DND-41 (cell line): ENCODE results near the gene CEP104.

Source experiments
- ATAC-seq: fragments of 200-7000 bp; cut with Tn5 transposase; 3 replicates; pipeline ENCODE4 v1.9.1; 2021; ENCODE audit warnings: low read depth; ENCODE audit not compliant: insufficient read depth
- DNase-seq: peaks from one replicate; pipeline ENCODE4 v3.0.0-alpha.2; 2020
- H2AFZ ChIP-seq: 2 replicates; pipeline ENCODE4 v1.6.0; 2012; ENCODE audit warnings: low read depth, low read length
- H3K27ac ChIP-seq: 2 replicates; pipeline ENCODE4 v1.5.1; 2012; ENCODE audit warnings: low read length, inconsistent platforms
- H3K27me3 ChIP-seq: fragments of 200-600 bp; sonication (generic); 2 replicates; pipeline ENCODE4 v1.6.0; 2012; ENCODE audit warnings: low read length, mild to moderate bottlenecking, inconsistent platforms; ENCODE audit not compliant: insufficient read depth, poor library complexity
- H3K36me3 ChIP-seq: 2 replicates; pipeline ENCODE4 v1.5.1; 2012; ENCODE audit warnings: low read length, inconsistent platforms; ENCODE audit not compliant: insufficient read depth
- H3K4me1 ChIP-seq: 2 replicates; pipeline ENCODE4 v1.5.1; 2012; ENCODE audit warnings: mild to moderate bottlenecking, low read length; ENCODE audit not compliant: insufficient read depth
- H3K4me2 ChIP-seq: 2 replicates; pipeline ENCODE4 v1.6.0; 2012; ENCODE audit warnings: mild to moderate bottlenecking, moderate library complexity, low read length, inconsistent platforms; ENCODE audit not compliant: insufficient read depth
- H3K4me3 ChIP-seq, 2 experiments: fragments of 200-600 bp in 1 of 2; shearing (Covaris generic) in 1 of 2; 2 replicates each; pipeline ENCODE4 v1.5.1; 2012 to 2016; ENCODE audit warnings: inconsistent platforms in 2 of 2, low read length in 2 of 2, mild to moderate bottlenecking in 2 of 2, low read depth in 1 of 2, moderate library complexity in 1 of 2
- H3K79me2 ChIP-seq: 2 replicates; pipeline ENCODE4 v1.6.0; 2012; ENCODE audit warnings: low read length, inconsistent platforms; ENCODE audit not compliant: insufficient read depth
- H3K9ac ChIP-seq: 2 replicates; pipeline ENCODE4 v1.6.0; 2012; ENCODE audit warnings: low read depth, mild to moderate bottlenecking, inconsistent platforms, low read length, moderate library complexity
- H3K9me3 ChIP-seq: 2 replicates; pipeline ENCODE4 v1.5.1; 2012; ENCODE audit warnings: low read length, moderate library complexity, mild to moderate bottlenecking, inconsistent platforms; ENCODE audit not compliant: insufficient read depth, severe bottlenecking
- H4K20me1 ChIP-seq: 2 replicates; pipeline ENCODE4 v1.6.0; 2012; ENCODE audit warnings: low read length; ENCODE audit not compliant: insufficient read depth
- EZH2 ChIP-seq: IDR thresholded peaks from 3 replicates; pipeline ENCODE4 v1.6.1; 2012; ENCODE audit warnings: borderline replicate concordance, low read depth, mild to moderate bottlenecking, moderate library complexity, low read length, inconsistent platforms; ENCODE audit not compliant: severe bottlenecking
- TF ChIP-seq, protein P1 (sequence below): IDR thresholded peaks from 2 replicates; pipeline ENCODE4 v1.5.1; 2012; ENCODE audit warnings: borderline replicate concordance, low read length, moderate library complexity, mild to moderate bottlenecking; ENCODE audit not compliant: poor library complexity, severe bottlenecking; ENCODE audit errors: extremely low read depth

CEP104 gene

DNA sequence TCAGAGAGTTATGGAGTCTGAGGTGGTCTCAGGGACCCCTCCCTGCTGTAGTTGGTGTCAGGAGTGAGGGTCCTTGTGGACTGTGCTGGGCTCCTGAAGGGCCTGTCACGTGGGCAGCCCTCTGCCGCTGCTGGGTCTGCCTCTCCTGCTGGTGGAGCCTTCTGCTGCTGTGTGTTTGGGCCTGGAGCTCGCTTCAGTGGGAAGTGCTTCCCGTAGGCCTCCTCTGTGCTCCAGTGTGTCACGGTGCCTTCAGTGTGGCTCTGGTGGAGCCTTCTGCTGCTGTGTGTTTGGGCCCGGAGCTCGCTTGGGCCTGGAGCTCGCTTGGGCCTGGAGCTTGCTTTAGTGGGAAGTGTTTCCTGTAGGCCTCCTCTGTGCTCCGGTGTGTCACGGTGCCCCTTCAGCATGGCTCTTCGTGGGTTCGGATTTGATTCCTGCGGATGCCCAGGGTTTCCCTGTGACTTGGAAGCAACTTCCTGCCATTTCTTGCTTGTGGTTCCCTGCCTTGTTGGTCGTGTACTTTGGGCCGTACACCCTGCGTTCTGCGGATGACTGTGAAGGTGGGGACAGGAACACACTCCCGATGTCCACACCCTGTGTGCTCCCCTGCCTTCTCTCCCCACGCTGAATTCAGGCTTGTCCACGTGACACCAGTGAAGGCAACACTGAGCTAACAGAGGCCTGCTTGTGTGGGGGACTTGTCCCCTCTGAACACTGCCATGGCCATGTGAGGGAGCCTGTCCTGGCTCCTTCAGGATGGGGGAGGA is 23.6 kb upstream of the CEP104 start:
- H3K4me2 ChIP-seq: no peak overlapping the region
- H3K4me3 ChIP-seq: no peak overlapping the region
- ATAC-seq (no peak), DNase-seq (no peak)
- H3K79me2 ChIP-seq: no peaks in the 10 kb centered on the region
- H3K9me3 ChIP-seq: peaks cover 10% of the 10 kb centered on the region
- no peaks in the 10 kb centered on the region for H4K20me1 ChIP-seq
- peaks cover 34% of the 10 kb centered on the region for H3K36me3 ChIP-seq
- no peak overlapping the region for H3K9ac ChIP-seq
- no peak overlapping the region for H3K27ac ChIP-seq
- H2AFZ ChIP-seq: no peak overlapping the region
- H3K27me3 ChIP-seq: no peaks in the 10 kb centered on the region
- TF ChIP-seq, protein P1, sequence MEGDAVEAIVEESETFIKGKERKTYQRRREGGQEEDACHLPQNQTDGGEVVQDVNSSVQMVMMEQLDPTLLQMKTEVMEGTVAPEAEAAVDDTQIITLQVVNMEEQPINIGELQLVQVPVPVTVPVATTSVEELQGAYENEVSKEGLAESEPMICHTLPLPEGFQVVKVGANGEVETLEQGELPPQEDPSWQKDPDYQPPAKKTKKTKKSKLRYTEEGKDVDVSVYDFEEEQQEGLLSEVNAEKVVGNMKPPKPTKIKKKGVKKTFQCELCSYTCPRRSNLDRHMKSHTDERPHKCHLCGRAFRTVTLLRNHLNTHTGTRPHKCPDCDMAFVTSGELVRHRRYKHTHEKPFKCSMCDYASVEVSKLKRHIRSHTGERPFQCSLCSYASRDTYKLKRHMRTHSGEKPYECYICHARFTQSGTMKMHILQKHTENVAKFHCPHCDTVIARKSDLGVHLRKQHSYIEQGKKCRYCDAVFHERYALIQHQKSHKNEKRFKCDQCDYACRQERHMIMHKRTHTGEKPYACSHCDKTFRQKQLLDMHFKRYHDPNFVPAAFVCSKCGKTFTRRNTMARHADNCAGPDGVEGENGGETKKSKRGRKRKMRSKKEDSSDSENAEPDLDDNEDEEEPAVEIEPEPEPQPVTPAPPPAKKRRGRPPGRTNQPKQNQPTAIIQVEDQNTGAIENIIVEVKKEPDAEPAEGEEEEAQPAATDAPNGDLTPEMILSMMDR: no peak
- no peak for TF ChIP-seq EZH2
- no peaks in the 10 kb centered on the region for H3K4me1 ChIP-seq

DNA sequence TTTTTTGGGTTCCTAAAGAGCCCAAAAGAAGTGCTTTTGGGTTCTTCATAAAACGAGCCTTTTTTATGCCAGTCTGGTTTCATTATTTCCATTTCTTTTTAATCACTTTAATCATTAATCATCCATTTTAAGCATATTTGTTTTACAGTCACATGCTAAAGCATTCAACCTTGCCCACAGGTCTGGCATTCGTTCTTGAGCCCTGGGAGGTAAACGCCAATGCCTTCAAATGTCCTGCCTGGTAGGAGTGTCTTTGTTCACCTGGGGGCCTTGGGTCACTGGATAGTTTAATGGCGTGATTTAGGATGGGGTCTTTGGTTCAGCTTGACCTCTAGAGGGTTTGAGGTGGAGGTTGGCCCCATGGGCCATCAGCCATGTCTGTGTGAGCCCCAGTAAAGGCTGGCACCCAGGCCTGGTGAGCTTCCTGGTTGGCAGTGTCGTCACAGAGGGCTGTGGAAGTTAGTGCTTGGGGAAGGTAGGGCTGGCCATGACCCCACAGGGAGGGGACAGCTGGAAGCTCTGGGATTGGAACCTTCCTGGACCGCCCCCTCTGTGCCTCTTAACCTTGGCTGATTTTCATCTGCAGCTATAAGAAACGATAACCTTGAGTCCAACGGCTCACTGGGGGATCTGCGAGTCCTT is 22.9 kb upstream of the CEP104 start:
- no peaks in the 10 kb centered on the region for H3K4me1 ChIP-seq
- no peak for ATAC-seq

DNA sequence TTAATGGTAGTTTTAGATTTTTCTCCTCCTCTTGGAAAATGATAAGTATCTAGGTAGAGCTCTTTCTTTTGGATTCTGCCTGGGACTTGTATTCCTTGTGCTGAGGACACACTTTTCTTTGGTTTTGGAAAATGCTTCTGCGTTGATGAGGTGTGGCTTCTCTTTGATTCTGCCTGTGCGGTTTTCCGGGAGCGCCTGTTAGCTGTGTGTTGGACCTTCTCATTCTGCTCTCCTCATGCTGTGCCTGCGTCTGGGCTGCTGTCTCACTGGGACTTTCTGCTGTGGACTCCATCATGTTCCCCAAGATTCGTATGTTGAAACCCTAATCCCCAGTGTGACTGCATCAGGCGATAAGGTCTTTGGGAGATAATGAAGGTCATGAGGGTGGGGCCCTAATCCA is 22.1 kb upstream of the CEP104 start:
- H3K27me3 ChIP-seq: no peaks in the 10 kb centered on the region
- H4K20me1 ChIP-seq: no peaks in the 10 kb centered on the region
- no peaks in the 10 kb centered on the region for H3K79me2 ChIP-seq
- peaks cover 32% of the 10 kb centered on the region for H3K36me3 ChIP-seq
- no peak overlapping the region for H3K4me3 ChIP-seq
- TF ChIP-seq, protein P1: no peak
- TF ChIP-seq EZH2: no peak
- H3K27ac ChIP-seq: no peak overlapping the region
- no peak overlapping the region for H2AFZ ChIP-seq
- no peaks in the 10 kb centered on the region for H3K4me1 ChIP-seq
- DNase-seq (no peak), ATAC-seq (no peak)
- peaks cover 10% of the 10 kb centered on the region for H3K9me3 ChIP-seq
- H3K4me2 ChIP-seq: no peak overlapping the region
- H3K9ac ChIP-seq: no peak overlapping the region

More for the DNA sequence above, 22.9 kb upstream of the CEP104 start:
- TF ChIP-seq, protein P1: no peak
- no peak for TF ChIP-seq EZH2
- H3K4me2 ChIP-seq: no peak overlapping the region
- H3K9me3 ChIP-seq: peaks cover 10% of the 10 kb centered on the region
- no peaks in the 10 kb centered on the region for H3K79me2 ChIP-seq
- no peaks in the 10 kb centered on the region for H3K27me3 ChIP-seq
- H3K9ac ChIP-seq: no peak overlapping the region
- no peak overlapping the region for H2AFZ ChIP-seq
- H3K36me3 ChIP-seq: peaks cover 35% of the 10 kb centered on the region
- DNase-seq: no peak
- H4K20me1 ChIP-seq: no peaks in the 10 kb centered on the region
- no peak overlapping the region for H3K27ac ChIP-seq
- H3K4me3 ChIP-seq: no peak overlapping the region
